Ovary (tissue), 3 donors: ENCODE data around the gene SSTR1.

Experiments used
- EP300 ChIP-seq: sonication (generic); formaldehyde crosslinking; IDR thresholded peaks from one replicate; pipeline ENCODE4 v1.6.1; 2017; ENCODE audit warnings: antibody characterized with exemption
- POLR2A ChIP-seq: fragments of 450-650 bp; IDR thresholded peaks from one replicate; pipeline ENCODE4 v1.6.1; 2017; ENCODE audit warnings: antibody characterized with exemption, mild to moderate bottlenecking, moderate library complexity
- TF ChIP-seq, protein P1 (sequence below), 3 donors: fragments of 450-650 bp in 2 of 3; fragments of 200-600 bp in 1 of 3; IDR thresholded peaks; one replicate each; pipeline versions ENCODE4 v1.5.1 to v1.8.0; 2016 to 2022; ENCODE audit warnings: antibody characterized with exemption in 3 of 3, mild to moderate bottlenecking in 1 of 3
- donor health status: DM: no; HTN: no; CAD: no.

DNA sequence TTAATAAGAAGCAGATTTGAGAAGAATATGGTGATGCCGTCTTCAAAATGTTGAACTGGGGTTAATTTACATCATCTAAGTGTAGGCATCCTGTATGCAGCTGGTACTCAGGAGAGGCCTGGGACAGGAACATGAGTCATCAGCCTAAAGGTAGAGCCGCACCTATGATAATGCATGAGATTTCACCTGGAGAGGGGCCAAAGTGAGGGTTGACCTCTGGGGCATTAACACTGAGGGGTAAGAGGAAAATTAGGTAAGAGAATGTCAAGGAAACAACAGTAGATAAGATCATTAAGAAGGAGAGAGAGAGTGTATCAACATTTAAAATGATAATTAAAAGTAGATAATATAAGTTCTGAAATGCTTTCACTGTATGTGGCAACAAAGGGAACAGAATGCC is 20.2 kb upstream of the SSTR1 start:
- TF ChIP-seq POLR2A (no peak), EP300 (no peak)
- TF ChIP-seq, protein P1, sequence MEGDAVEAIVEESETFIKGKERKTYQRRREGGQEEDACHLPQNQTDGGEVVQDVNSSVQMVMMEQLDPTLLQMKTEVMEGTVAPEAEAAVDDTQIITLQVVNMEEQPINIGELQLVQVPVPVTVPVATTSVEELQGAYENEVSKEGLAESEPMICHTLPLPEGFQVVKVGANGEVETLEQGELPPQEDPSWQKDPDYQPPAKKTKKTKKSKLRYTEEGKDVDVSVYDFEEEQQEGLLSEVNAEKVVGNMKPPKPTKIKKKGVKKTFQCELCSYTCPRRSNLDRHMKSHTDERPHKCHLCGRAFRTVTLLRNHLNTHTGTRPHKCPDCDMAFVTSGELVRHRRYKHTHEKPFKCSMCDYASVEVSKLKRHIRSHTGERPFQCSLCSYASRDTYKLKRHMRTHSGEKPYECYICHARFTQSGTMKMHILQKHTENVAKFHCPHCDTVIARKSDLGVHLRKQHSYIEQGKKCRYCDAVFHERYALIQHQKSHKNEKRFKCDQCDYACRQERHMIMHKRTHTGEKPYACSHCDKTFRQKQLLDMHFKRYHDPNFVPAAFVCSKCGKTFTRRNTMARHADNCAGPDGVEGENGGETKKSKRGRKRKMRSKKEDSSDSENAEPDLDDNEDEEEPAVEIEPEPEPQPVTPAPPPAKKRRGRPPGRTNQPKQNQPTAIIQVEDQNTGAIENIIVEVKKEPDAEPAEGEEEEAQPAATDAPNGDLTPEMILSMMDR (IDR thresholded peaks at IDR 0.05): no peak
